A549 (cell line): ENCODE measurements around the gene EMB. TPM values are rescaled to one million over a fixed set of nuclear protein-coding genes. Genes with fewer than 3 reads are reported as not detected.
"Not testable (repeated sequence)": the region's sequence is repeated elsewhere in the genome, so short reads cannot be mapped to it uniquely, and the experiment has no call there.

Source experiments
- ATAC-seq, 2 experiments: fragments of 200-7000 bp in 1 of 2; fragments of >200 bp in 1 of 2; cut with Nextera tagmentation in 1 of 2; cut with Tn5 transposase in 1 of 2; 3 replicates each; pipeline versions ENCODE4 v1.8.0 to v1.9.1; 2018 to 2020; ENCODE audit warnings: mild to moderate bottlenecking in 1 of 2, moderate library complexity in 1 of 2
- CTCF ChIA-PET: fragments of 300-600 bp; sonication (Branson Sonifier 250); formaldehyde crosslinking; extraction: SDS; loops from one replicate; lab custom pipeline; 2021; ENCODE audit warnings: antibody characterized with exemption, inconsistent platforms; lab: Yijun Ruan, JAX
- POLR2A ChIA-PET: fragments of 350-600 bp; formaldehyde crosslinking; extraction: SDS; loops from one replicate; lab custom pipeline; 2021; ENCODE audit warnings: antibody characterized with exemption, inconsistent platforms; lab: Yijun Ruan, JAX
- DNase-seq, 2 experiments: peaks; one replicate each; pipeline versions ENCODE4 v3.0.0 to v3.0.0-alpha.2; 2011 to 2016; ENCODE audit warnings: low read depth in 1 of 2, low spot score in 1 of 2
- FAIRE-seq: peaks from 2 replicates; lab custom pipeline; 2011; peaks lifted over from hg19 to GRCh38; lab: Jason Lieb, UNC
- H3K27ac ChIP-seq, 2 experiments: fragments of >200 bp; sonication (Bioruptor Twin); formaldehyde crosslinking; 3 replicates each; pipeline ENCODE4 v1.5.1; 2016 to 2017
- H3K4me1 ChIP-seq: fragments of >200 bp; sonication (Bioruptor Twin); formaldehyde crosslinking; 3 replicates; pipeline ENCODE4 v1.6.1; 2016
- H3K4me2 ChIP-seq: fragments of >200 bp; sonication (Bioruptor Twin); formaldehyde crosslinking; 3 replicates; pipeline ENCODE4 v1.6.1; 2016
- H3K4me3 ChIP-seq: fragments of >200 bp; sonication (Bioruptor Twin); formaldehyde crosslinking; 3 replicates; pipeline ENCODE4 v1.5.1; 2016
- H3K9me3 ChIP-seq: fragments of >200 bp; sonication (Bioruptor Twin); formaldehyde crosslinking; 3 replicates; pipeline ENCODE4 v1.6.1; 2016
- EP300 ChIP-seq, 2 experiments: fragments of >200 bp; sonication (Bioruptor Twin); formaldehyde crosslinking; IDR thresholded peaks; 2 replicates in 1 of 2; 3 replicates in 1 of 2; pipeline ENCODE4 v1.6.1; 2016 to 2017
- HEYL ChIP-seq: fragments of 250-450 bp; sonication (Bioruptor Pico); IDR thresholded peaks from 2 replicates; pipeline ENCODE4 v1.8.0; 2021; ENCODE audit warnings: mild to moderate bottlenecking, moderate library complexity
- HOXA7 ChIP-seq: fragments of 250-450 bp; sonication (Bioruptor Pico); IDR thresholded peaks from 2 replicates; pipeline ENCODE4 v1.5.0; 2020; ENCODE audit warnings: mild to moderate bottlenecking, moderate library complexity
- KDM1A ChIP-seq: fragments of 200-600 bp; sonication (generic); IDR thresholded peaks from 2 replicates; pipeline ENCODE4 v1.6.1; 2016; ENCODE audit warnings: low read depth, mild to moderate bottlenecking
- MYC ChIP-seq: IDR thresholded peaks from 2 replicates; pipeline ENCODE4 v1.6.1; 2012; ENCODE audit warnings: mild to moderate bottlenecking, inconsistent platforms, low read length, improper control_type of control experiment, borderline replicate concordance
- POLR2A ChIP-seq: IDR thresholded peaks from 2 replicates; pipeline ENCODE4 v1.6.1; 2012; ENCODE audit warnings: mild to moderate bottlenecking, low read length
- TP53 ChIP-seq: fragments of 250-450 bp; sonication (Bioruptor Pico); IDR thresholded peaks from 2 replicates; pipeline ENCODE4 v1.5.0; 2021; ENCODE audit warnings: mild to moderate bottlenecking, moderate library complexity
- ZFP36 ChIP-seq: fragments of 450-650 bp; IDR thresholded peaks from 2 replicates; pipeline ENCODE4 v1.6.1; 2014; ENCODE audit warnings: borderline replicate concordance; ENCODE audit not compliant: partially characterized antibody
- ZNF302 ChIP-seq: fragments of 250-450 bp; sonication (Bioruptor Pico); IDR thresholded peaks from 2 replicates; pipeline ENCODE4 v1.9.0; 2021; ENCODE audit warnings: inconsistent platforms, mild to moderate bottlenecking, moderate library complexity
- ZSCAN20 ChIP-seq: fragments of 250-450 bp; sonication (Bioruptor Pico); IDR thresholded peaks from 2 replicates; pipeline ENCODE4 v1.8.0; 2022; ENCODE audit warnings: mild to moderate bottlenecking, moderate library complexity
- WGBS: methylation state at CpG from one replicate; pipeline ENCODE4 v1.1.6; 2017; ENCODE audit errors: missing lambda C conversion rate; 5-methylcytosine and 5-hydroxymethylcytosine counted together
- polyA plus RNA-seq, 4 experiments: library from polyadenylated mRNA; depleted of rRNA in 3 of 4; stranded (reverse); fragments of >200 nt; fragmentation: RNase III in 1 of 4; extraction: RNeasy Plus Mini Kit Qiagen cat#74134 plus additional on column Dnase treatment in 1 of 4; gene quantifications; 2 replicates in 3 of 4; 3 replicates in 1 of 4; pipeline ENCODE4 v1.2.3, GENCODE V29; 2011 to 2017
- TF ChIP-seq, protein P1 (sequence below): IDR thresholded peaks from 2 replicates; pipeline ENCODE4 v1.6.1; 2012
- TF ChIP-seq, protein P2 (sequence below): IDR thresholded peaks from 2 replicates; pipeline ENCODE4 v1.6.1; 2012; ENCODE audit warnings: low read depth, borderline replicate concordance
- TF ChIP-seq, protein P3 (sequence below): fragments of 150-350 bp; IDR thresholded peaks from 2 replicates; pipeline ENCODE4 v1.6.1; 2014; ENCODE audit warnings: low read depth, mild to moderate bottlenecking, low read length
- TF ChIP-seq, protein P4 (sequence below): fragments of >200 bp; sonication (Bioruptor Twin); formaldehyde crosslinking; IDR thresholded peaks from 3 replicates; pipeline ENCODE4 v1.6.1; 2016
- TF ChIP-seq, protein P5 (sequence below): fragments of >200 bp; sonication (Bioruptor Twin); formaldehyde crosslinking; IDR thresholded peaks from 3 replicates; pipeline ENCODE4 v1.5.1; 2016
- TF ChIP-seq, protein P6 (sequence below): IDR thresholded peaks from 2 replicates; pipeline ENCODE4 v1.6.1; 2012

Gene EMB
- polyA plus RNA-seq, 2 of the 4 experiments (the other 2 are of a cell fraction), result 5.2 to 11.9 TPM

DNA sequence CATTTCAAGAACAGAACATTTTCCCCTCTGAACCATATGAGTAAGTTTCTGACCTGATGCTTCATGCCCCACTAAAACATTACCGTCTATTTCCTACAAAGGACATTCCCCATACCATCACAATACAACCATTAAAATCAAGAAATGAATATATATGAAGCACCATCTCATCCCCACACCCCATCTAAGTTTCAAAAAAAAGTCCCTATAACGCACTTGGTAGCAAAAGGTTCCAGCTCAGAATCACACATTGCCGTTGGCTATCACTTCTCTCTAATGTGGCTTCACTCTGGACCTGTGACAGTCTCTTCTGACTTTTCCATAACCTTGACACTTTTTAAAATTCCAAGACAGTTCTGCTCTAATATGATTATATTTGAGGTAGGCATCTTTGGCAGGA lies 5.9 kb downstream of the EMB start:
- 37% methylated on average over 3 of the region's 3 CpGs for WGBS
- CTCF ChIA-PET, result no interaction called here
- TF ChIP-seq, protein P1, sequence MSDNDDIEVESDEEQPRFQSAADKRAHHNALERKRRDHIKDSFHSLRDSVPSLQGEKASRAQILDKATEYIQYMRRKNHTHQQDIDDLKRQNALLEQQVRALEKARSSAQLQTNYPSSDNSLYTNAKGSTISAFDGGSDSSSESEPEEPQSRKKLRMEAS, result no peak
- TF ChIP-seq ZFP36 (no peak), ZSCAN20 (no peak), HOXA7 (no peak), ZNF302 (no peak), HEYL (no peak)
- TF ChIP-seq, protein P2, sequence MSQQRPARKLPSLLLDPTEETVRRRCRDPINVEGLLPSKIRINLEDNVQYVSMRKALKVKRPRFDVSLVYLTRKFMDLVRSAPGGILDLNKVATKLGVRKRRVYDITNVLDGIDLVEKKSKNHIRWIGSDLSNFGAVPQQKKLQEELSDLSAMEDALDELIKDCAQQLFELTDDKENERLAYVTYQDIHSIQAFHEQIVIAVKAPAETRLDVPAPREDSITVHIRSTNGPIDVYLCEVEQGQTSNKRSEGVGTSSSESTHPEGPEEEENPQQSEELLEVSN, result no peak
- TF ChIP-seq, protein P3, sequence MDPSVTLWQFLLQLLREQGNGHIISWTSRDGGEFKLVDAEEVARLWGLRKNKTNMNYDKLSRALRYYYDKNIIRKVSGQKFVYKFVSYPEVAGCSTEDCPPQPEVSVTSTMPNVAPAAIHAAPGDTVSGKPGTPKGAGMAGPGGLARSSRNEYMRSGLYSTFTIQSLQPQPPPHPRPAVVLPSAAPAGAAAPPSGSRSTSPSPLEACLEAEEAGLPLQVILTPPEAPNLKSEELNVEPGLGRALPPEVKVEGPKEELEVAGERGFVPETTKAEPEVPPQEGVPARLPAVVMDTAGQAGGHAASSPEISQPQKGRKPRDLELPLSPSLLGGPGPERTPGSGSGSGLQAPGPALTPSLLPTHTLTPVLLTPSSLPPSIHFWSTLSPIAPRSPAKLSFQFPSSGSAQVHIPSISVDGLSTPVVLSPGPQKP, result no peak
- TF ChIP-seq, all 56 proteins: peak for 0
- no peak for FAIRE-seq
- Histone ChIP-seq H3K4me1 (no peaks in the 10 kb centered on the region), H3K27ac (no peak overlapping the region), H3K4me2 (no peak overlapping the region), H3K4me3 (no peak overlapping the region), H3K9me3 (no peaks in the 10 kb centered on the region)
- no peak for DNase-seq
- ATAC-seq, result no peak
- POLR2A ChIA-PET, result no interaction called here

DNA sequence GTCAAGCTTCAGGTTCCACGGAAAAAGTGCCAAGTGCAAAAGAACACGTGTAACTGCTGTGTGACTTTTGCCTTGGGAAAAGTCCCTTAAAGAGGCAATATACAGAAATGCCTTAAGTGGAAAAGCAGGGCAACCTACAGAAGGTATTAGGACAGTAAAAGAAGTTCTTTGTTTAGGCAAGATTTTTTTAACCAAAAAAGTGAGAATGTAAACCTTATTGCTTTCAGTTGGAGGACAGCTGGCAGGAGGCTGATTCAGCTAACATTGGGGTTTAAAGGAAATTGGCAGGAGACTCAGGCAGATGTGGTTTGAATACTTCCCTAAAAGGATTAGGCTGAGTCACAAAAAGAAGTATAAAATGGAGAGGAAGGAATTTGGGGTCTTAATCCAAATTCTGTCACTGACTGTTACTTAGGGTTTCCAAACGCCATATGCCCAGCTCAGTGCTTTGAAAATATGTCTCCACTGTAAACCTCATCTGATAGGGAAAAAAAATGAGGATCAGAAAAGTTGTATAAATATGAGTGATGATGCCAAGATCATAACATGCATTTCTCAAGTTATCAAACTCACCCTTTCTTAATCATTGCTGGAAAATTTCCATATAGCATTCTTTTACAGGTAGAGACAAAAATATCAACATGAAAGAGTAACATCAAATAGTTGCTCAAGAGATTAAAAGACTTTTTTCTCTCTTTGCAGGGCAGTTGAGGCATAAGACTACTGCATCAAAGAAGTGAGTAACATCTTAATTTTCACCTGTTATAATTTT lies 9.8 kb downstream of the EMB start:
- H3K4me3 ChIP-seq, H3K27ac ChIP-seq, ATAC-seq, CTCF ChIA-PET, DNase-seq, H3K4me2 ChIP-seq, FAIRE-seq, H3K4me1 ChIP-seq, H3K9me3 ChIP-seq, POLR2A ChIA-PET: not testable (repeated sequence)
- 20% methylated on average over 3 of the region's 3 CpGs for WGBS

DNA sequence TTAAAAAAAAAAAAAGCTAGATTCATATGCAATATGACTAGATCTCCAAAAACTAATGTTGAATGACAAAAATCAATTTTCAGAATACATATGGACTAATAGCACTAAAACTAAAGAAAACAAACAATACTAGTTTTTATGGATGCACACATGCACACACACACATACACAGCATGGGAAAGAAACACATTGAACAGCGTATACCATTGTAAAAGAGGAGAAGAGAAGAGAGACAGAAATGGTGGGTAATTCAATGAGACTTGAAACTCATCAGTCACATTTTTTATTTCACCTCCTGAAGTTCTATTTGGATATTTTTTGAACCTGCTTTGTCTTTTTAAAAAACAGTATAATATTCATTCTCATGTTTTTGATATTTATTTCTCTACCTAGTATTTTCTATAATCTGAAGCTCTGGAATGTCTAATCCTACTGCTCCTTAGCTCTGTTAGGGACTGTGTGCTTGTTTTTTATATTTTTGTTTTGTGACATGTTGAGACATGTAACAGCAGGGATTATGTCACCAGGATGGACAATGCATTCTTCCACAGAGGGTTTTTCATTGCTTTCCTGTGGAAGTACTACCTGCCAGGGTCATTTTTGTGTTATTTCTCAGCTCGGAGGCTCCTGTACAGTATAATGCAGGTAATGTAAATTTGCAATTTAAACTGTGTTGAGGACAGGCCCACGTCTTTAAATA lies 17.8 kb downstream of the EMB start:
- H3K4me2 ChIP-seq, CTCF ChIA-PET, H3K9me3 ChIP-seq, FAIRE-seq, ATAC-seq, DNase-seq, H3K27ac ChIP-seq, H3K4me1 ChIP-seq, POLR2A ChIA-PET, H3K4me3 ChIP-seq: not testable (repeated sequence)
- 39% methylated on average over 3 of the region's 3 CpGs for WGBS

DNA sequence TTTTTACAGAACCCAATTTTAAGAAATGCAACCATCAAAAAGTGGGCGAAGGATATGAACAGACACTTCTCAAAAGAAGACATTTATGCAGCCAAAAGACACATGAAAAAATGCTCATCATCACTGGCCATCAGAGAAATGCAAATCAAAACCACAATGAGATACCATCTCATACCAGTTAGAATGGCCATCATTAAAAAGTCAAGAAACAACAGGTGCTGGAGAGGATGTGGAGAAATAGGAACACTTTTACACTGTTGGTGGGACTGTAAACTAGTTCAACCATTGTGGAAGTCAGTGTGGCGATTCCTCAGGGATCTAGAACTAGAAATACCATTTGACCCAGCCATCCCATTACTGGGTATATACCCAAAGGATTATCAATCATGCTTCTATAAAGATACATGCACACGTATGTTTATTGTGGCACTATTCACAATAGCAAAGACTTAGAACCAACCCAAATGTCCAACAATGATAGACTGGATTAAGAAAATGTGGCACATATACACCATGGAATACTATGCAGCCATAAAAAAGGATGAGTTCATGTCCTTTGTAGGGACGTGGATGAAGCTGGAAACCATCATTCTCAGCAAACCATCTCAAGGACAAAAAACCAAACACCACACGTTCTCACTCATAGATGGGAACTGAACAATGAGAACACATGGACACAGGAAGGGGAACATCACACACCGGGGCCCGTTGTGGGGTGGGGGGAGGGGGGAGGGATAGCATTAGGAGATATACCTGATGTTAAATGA lies 19.7 kb downstream of the EMB start:
- DNase-seq, H3K9me3 ChIP-seq, ATAC-seq, FAIRE-seq, H3K27ac ChIP-seq, H3K4me2 ChIP-seq, POLR2A ChIA-PET, CTCF ChIA-PET, H3K4me1 ChIP-seq, H3K4me3 ChIP-seq: not testable (repeated sequence)
- 21% methylated on average over 5 of the region's 7 CpGs for WGBS

DNA sequence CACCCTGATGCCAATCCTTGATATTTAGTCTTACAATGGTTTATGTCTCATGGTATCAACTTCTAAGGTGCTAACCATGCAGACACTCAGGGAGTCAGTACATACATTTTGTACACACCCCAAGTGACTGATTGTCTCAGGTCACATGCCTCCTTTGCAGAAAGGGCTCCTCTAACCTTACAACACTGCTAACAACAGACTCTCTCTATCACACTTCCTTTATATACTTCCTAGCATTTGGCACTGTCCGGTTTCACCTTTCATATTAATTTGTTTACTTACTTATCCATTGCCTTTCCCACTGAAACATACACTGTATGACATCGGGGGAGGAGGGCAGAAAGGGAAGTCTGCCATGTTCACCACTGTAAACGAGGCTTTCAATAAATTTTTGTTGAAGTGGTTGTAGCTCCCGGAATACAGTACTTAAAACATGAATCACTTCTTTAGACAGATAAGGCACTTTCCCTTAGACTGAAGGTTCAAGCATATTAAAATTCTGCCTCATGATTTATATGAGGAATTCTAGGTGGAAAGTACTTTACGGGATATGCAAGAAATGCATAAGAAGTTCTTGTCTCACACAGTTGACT lies 20.6 kb downstream of the EMB start:
- CTCF ChIA-PET, result no interaction called here
- DNase-seq (no peak), ATAC-seq (no peak), FAIRE-seq (no peak)
- WGBS, result 32% methylated on average over 5 of the region's 5 CpGs
- no peaks in the 10 kb centered on the region for H3K9me3 ChIP-seq
- no peaks in the 10 kb centered on the region for H3K4me1 ChIP-seq
- H3K27ac ChIP-seq, result no peak overlapping the region
- H3K4me3 ChIP-seq, result no peak overlapping the region
- no peak overlapping the region for H3K4me2 ChIP-seq
- POLR2A ChIA-PET, result no interaction called here
- no peak for TF ChIP-seq ZFP36
- no peak for TF ChIP-seq EP300 (IDR thresholded peaks at IDR 0.05)
- no peak for TF ChIP-seq KDM1A
- TF ChIP-seq TP53 (CRISPR knock-in tag), result no peak
- TF ChIP-seq, protein P4, sequence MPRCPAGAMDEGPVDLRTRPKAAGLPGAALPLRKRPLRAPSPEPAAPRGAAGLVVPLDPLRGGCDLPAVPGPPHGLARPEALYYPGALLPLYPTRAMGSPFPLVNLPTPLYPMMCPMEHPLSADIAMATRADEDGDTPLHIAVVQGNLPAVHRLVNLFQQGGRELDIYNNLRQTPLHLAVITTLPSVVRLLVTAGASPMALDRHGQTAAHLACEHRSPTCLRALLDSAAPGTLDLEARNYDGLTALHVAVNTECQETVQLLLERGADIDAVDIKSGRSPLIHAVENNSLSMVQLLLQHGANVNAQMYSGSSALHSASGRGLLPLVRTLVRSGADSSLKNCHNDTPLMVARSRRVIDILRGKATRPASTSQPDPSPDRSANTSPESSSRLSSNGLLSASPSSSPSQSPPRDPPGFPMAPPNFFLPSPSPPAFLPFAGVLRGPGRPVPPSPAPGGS, result no peak
- TF ChIP-seq, protein P5, sequence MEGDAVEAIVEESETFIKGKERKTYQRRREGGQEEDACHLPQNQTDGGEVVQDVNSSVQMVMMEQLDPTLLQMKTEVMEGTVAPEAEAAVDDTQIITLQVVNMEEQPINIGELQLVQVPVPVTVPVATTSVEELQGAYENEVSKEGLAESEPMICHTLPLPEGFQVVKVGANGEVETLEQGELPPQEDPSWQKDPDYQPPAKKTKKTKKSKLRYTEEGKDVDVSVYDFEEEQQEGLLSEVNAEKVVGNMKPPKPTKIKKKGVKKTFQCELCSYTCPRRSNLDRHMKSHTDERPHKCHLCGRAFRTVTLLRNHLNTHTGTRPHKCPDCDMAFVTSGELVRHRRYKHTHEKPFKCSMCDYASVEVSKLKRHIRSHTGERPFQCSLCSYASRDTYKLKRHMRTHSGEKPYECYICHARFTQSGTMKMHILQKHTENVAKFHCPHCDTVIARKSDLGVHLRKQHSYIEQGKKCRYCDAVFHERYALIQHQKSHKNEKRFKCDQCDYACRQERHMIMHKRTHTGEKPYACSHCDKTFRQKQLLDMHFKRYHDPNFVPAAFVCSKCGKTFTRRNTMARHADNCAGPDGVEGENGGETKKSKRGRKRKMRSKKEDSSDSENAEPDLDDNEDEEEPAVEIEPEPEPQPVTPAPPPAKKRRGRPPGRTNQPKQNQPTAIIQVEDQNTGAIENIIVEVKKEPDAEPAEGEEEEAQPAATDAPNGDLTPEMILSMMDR, result no peak
- no peak for TF ChIP-seq POLR2A
- TF ChIP-seq, protein P1, result no peak
- no peak for TF ChIP-seq MYC
- TF ChIP-seq, protein P6, sequence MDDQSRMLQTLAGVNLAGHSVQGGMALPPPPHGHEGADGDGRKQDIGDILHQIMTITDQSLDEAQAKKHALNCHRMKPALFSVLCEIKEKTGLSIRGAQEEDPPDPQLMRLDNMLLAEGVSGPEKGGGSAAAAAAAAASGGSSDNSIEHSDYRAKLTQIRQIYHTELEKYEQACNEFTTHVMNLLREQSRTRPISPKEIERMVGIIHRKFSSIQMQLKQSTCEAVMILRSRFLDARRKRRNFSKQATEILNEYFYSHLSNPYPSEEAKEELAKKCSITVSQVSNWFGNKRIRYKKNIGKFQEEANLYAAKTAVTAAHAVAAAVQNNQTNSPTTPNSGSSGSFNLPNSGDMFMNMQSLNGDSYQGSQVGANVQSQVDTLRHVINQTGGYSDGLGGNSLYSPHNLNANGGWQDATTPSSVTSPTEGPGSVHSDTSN, result no peak
